A673 (cell line): ENCODE results near the gene DSP.

Source experiments
- EZH2 ChIP-seq: fragments of 200-600 bp; sonication (generic); IDR thresholded peaks from 2 replicates; pipeline ENCODE4 v1.6.1; 2017; ENCODE audit warnings: borderline replicate concordance, low read depth, mild to moderate bottlenecking, mixed read lengths, antibody characterized with exemption, low read length; ENCODE audit not compliant: poor library complexity, severe bottlenecking
- TF ChIP-seq, protein P1 (sequence below): fragments of 300-800, 200-600 bp; sonication (generic); conservative IDR thresholded peaks from 2 replicates; pipeline ENCODE4 v1.5.1; 2017; ENCODE audit warnings: low read depth, mild to moderate bottlenecking, antibody characterized with exemption, low read length, moderate library complexity, mixed read lengths

DNA sequence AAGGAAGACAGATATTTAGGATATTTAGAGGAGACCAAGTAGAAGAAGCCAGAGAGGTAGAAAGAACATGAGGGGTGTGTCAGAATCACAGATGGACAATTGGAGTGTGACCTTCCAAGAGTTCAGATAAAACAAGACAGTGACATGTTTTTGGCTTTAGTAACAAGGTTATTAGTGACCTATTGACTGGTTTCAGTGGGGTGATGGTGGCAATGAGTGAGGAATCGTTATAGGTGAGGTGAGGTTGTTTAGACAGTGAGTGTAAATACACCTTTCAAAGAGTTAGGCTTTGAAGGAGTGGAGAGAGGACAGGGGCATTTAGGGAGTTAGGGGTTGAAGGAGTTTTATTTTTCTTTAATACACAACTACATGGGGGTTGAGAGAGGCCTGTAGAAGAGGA is 51.8 kb downstream of the DSP start:
- TF ChIP-seq, protein P1, sequence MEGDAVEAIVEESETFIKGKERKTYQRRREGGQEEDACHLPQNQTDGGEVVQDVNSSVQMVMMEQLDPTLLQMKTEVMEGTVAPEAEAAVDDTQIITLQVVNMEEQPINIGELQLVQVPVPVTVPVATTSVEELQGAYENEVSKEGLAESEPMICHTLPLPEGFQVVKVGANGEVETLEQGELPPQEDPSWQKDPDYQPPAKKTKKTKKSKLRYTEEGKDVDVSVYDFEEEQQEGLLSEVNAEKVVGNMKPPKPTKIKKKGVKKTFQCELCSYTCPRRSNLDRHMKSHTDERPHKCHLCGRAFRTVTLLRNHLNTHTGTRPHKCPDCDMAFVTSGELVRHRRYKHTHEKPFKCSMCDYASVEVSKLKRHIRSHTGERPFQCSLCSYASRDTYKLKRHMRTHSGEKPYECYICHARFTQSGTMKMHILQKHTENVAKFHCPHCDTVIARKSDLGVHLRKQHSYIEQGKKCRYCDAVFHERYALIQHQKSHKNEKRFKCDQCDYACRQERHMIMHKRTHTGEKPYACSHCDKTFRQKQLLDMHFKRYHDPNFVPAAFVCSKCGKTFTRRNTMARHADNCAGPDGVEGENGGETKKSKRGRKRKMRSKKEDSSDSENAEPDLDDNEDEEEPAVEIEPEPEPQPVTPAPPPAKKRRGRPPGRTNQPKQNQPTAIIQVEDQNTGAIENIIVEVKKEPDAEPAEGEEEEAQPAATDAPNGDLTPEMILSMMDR = no peak
- TF ChIP-seq EZH2 = no peak
